Measurements from ENCODE around the gene ITGA3.

The ITGA3 gene

GRCh38 chr17:50018909-50019308, 37.0 kb upstream of the ITGA3 start:
- no peak overlapping the region for H3K56ac ChIP-seq (ENCODE audit: low read length)
- no peak overlapping the region for H2BK120ac ChIP-seq (ENCODE audit: low read depth, low read length)
- no peak overlapping the region for H3K18ac ChIP-seq (ENCODE audit: low read length)
- WGBS (ENCODE audit: extremely low coverage, insufficient coverage, low lambda C conversion rate), result no CpG with 5 or more reads among the region's 1 CpG
- H3K4ac ChIP-seq (ENCODE audit: low read depth, low read length), result no peak overlapping the region
- H4K5ac ChIP-seq (ENCODE audit: low read length), result no peak overlapping the region
- H2AK5ac ChIP-seq (ENCODE audit: low read length), result no peak overlapping the region
- H3K4me3 ChIP-seq (ENCODE audit: low read length), result no peak overlapping the region
- H4K8ac ChIP-seq (ENCODE audit: low read depth, low read length), result no peak overlapping the region
- no peak overlapping the region for H3K23ac ChIP-seq (ENCODE audit: low read length)
- H3K4me2 ChIP-seq (ENCODE audit: low read length), result no peak overlapping the region
- no peaks in the 10 kb centered on the region for H3K79me1 ChIP-seq (ENCODE audit: low read length)
- H3K4me1 ChIP-seq (ENCODE audit: control insufficient read depth, low read depth, low read length), result no peaks in the 10 kb centered on the region
- no peaks in the 10 kb centered on the region for H3K79me2 ChIP-seq (ENCODE audit: control insufficient read depth, insufficient read depth, low read length)
- no peak overlapping the region for H3K27ac ChIP-seq (ENCODE audit: low read depth, low read length)
- no peaks in the 10 kb centered on the region for H3K27me3 ChIP-seq (ENCODE audit: insufficient read depth, low read length, poor library complexity)
- no peak overlapping the region for H3K9ac ChIP-seq (ENCODE audit: low read length)
- no peak for DNase-seq
- no peak overlapping the region for H2BK5ac ChIP-seq (ENCODE audit: low read length)
- no peak overlapping the region for H2BK15ac ChIP-seq (replicated peaks; ENCODE audit: low read depth)
- no peaks in the 10 kb centered on the region for H3K36me3 ChIP-seq (ENCODE audit: control insufficient read depth, insufficient read depth, low read length)

- no peaks in the 10 kb centered on the region for H3K4me1 ChIP-seq (ENCODE audit: control insufficient read depth, low read depth, low read length)
- no peak for DNase-seq
- H3K4me3 ChIP-seq (ENCODE audit: low read length), result no peak overlapping the region
- no peaks in the 10 kb centered on the region for H3K27me3 ChIP-seq (ENCODE audit: insufficient read depth, low read length, poor library complexity)
- H2BK5ac ChIP-seq (ENCODE audit: low read length), result no peak overlapping the region
- no peak overlapping the region for H3K27ac ChIP-seq (ENCODE audit: low read depth, low read length)
- H3K23ac ChIP-seq (ENCODE audit: low read length), result no peak overlapping the region
- no CpG with 5 or more reads among the region's 13 CpGs for WGBS (ENCODE audit: extremely low coverage, insufficient coverage, low lambda C conversion rate)
- H2AK5ac ChIP-seq (ENCODE audit: low read length), result no peak overlapping the region
- no peaks in the 10 kb centered on the region for H3K36me3 ChIP-seq (ENCODE audit: control insufficient read depth, insufficient read depth, low read length)
- no peak overlapping the region for H3K56ac ChIP-seq (ENCODE audit: low read length)
- no peak overlapping the region for H3K4me2 ChIP-seq (ENCODE audit: low read length)
- no peak overlapping the region for H3K4ac ChIP-seq (ENCODE audit: low read depth, low read length)
- H4K5ac ChIP-seq (ENCODE audit: low read length), result no peak overlapping the region
- H3K18ac ChIP-seq (ENCODE audit: low read length), result no peak overlapping the region
- H2BK120ac ChIP-seq (ENCODE audit: low read depth, low read length), result no peak overlapping the region
- no peak overlapping the region for H4K8ac ChIP-seq (ENCODE audit: low read depth, low read length)
- H3K9ac ChIP-seq (ENCODE audit: low read length), result no peak overlapping the region
- no peak overlapping the region for H2BK15ac ChIP-seq (replicated peaks; ENCODE audit: low read depth)
- no peaks in the 10 kb centered on the region for H3K79me1 ChIP-seq (ENCODE audit: low read length)
- H3K79me2 ChIP-seq (ENCODE audit: control insufficient read depth, insufficient read depth, low read length), result no peaks in the 10 kb centered on the region
Measured at GRCh38 chr17:50020841-50021599, 34.9 kb upstream of the ITGA3 start.

GRCh38 chr17:50021681-50022370, 34.1 kb upstream of the ITGA3 start:
- H3K9ac ChIP-seq (ENCODE audit: low read length), result no peak overlapping the region
- no peak overlapping the region for H3K56ac ChIP-seq (ENCODE audit: low read length)
- no CpG with 5 or more reads among the region's 6 CpGs for WGBS (ENCODE audit: extremely low coverage, insufficient coverage, low lambda C conversion rate)
- H3K79me1 ChIP-seq (ENCODE audit: low read length), result no peaks in the 10 kb centered on the region
- no peak overlapping the region for H2BK120ac ChIP-seq (ENCODE audit: low read depth, low read length)
- no peak for DNase-seq
- no peak overlapping the region for H3K4ac ChIP-seq (ENCODE audit: low read depth, low read length)
- no peak overlapping the region for H3K23ac ChIP-seq (ENCODE audit: low read length)
- no peak overlapping the region for H3K4me3 ChIP-seq (ENCODE audit: low read length)
- no peak overlapping the region for H2BK15ac ChIP-seq (replicated peaks; ENCODE audit: low read depth)
- no peak overlapping the region for H4K8ac ChIP-seq (ENCODE audit: low read depth, low read length)
- H2BK5ac ChIP-seq (ENCODE audit: low read length), result no peak overlapping the region
- no peak overlapping the region for H2AK5ac ChIP-seq (ENCODE audit: low read length)
- no peaks in the 10 kb centered on the region for H3K4me1 ChIP-seq (ENCODE audit: control insufficient read depth, low read depth, low read length)
- no peak overlapping the region for H4K5ac ChIP-seq (ENCODE audit: low read length)
- no peak overlapping the region for H3K27ac ChIP-seq (ENCODE audit: low read depth, low read length)
- no peaks in the 10 kb centered on the region for H3K79me2 ChIP-seq (ENCODE audit: control insufficient read depth, insufficient read depth, low read length)
- no peaks in the 10 kb centered on the region for H3K36me3 ChIP-seq (ENCODE audit: control insufficient read depth, insufficient read depth, low read length)
- H3K18ac ChIP-seq (ENCODE audit: low read length), result no peak overlapping the region
- H3K27me3 ChIP-seq (ENCODE audit: insufficient read depth, low read length, poor library complexity), result no peaks in the 10 kb centered on the region
- H3K4me2 ChIP-seq (ENCODE audit: low read length), result no peak overlapping the region

GRCh38 chr17:50022463-50023130, 33.3 kb upstream of the ITGA3 start:
- Histone ChIP-seq H3K23ac (ENCODE audit: low read length) (no peak overlapping the region), H3K36me3 (ENCODE audit: control insufficient read depth, insufficient read depth, low read length) (no peaks in the 10 kb centered on the region), H2BK120ac (ENCODE audit: low read depth, low read length) (no peak overlapping the region), H3K4me3 (ENCODE audit: low read length) (no peak overlapping the region), H4K5ac (ENCODE audit: low read length) (no peak overlapping the region), H3K79me1 (ENCODE audit: low read length) (no peaks in the 10 kb centered on the region), H3K79me2 (ENCODE audit: control insufficient read depth, insufficient read depth, low read length) (no peaks in the 10 kb centered on the region), H3K4me2 (ENCODE audit: low read length) (no peak overlapping the region), H2AK5ac (ENCODE audit: low read length) (no peak overlapping the region), H3K9ac (ENCODE audit: low read length) (no peak overlapping the region), H4K8ac (ENCODE audit: low read depth, low read length) (no peak overlapping the region), H2BK5ac (ENCODE audit: low read length) (no peak overlapping the region), H3K56ac (ENCODE audit: low read length) (no peak overlapping the region), H3K18ac (ENCODE audit: low read length) (no peak overlapping the region), H3K4ac (ENCODE audit: low read depth, low read length) (no peak overlapping the region), H2BK15ac (replicated peaks; ENCODE audit: low read depth) (no peak overlapping the region), H3K4me1 (ENCODE audit: control insufficient read depth, low read depth, low read length) (no peaks in the 10 kb centered on the region), H3K27ac (ENCODE audit: low read depth, low read length) (no peak overlapping the region), H3K27me3 (ENCODE audit: insufficient read depth, low read length, poor library complexity) (no peaks in the 10 kb centered on the region)
- no peak for DNase-seq
- no CpG with 5 or more reads among the region's 6 CpGs for WGBS (ENCODE audit: extremely low coverage, insufficient coverage, low lambda C conversion rate)

GRCh38 chr17:50023520-50023919, 32.4 kb upstream of the ITGA3 start:
- H2BK120ac ChIP-seq (ENCODE audit: low read depth, low read length), result no peak overlapping the region
- no peak overlapping the region for H2BK5ac ChIP-seq (ENCODE audit: low read length)
- H3K4me2 ChIP-seq (ENCODE audit: low read length), result no peak overlapping the region
- no peak overlapping the region for H2AK5ac ChIP-seq (ENCODE audit: low read length)
- WGBS (ENCODE audit: extremely low coverage, insufficient coverage, low lambda C conversion rate), result no CpG with 5 or more reads among the region's 8 CpGs
- H3K4me1 ChIP-seq (ENCODE audit: control insufficient read depth, low read depth, low read length), result peaks cover under 1% of the 10 kb centered on the region
- no peak overlapping the region for H3K18ac ChIP-seq (ENCODE audit: low read length)
- no peaks in the 10 kb centered on the region for H3K79me2 ChIP-seq (ENCODE audit: control insufficient read depth, insufficient read depth, low read length)
- H3K23ac ChIP-seq (ENCODE audit: low read length), result no peak overlapping the region
- no peak overlapping the region for H3K27ac ChIP-seq (ENCODE audit: low read depth, low read length)
- no peak overlapping the region for H3K9ac ChIP-seq (ENCODE audit: low read length)
- no peak overlapping the region for H3K56ac ChIP-seq (ENCODE audit: low read length)
- no peaks in the 10 kb centered on the region for H3K27me3 ChIP-seq (ENCODE audit: insufficient read depth, low read length, poor library complexity)
- no peak overlapping the region for H2BK15ac ChIP-seq (replicated peaks; ENCODE audit: low read depth)
- no peak overlapping the region for H4K5ac ChIP-seq (ENCODE audit: low read length)
- H4K8ac ChIP-seq (ENCODE audit: low read depth, low read length), result no peak overlapping the region
- no peaks in the 10 kb centered on the region for H3K79me1 ChIP-seq (ENCODE audit: low read length)
- no peak for DNase-seq
- no peaks in the 10 kb centered on the region for H3K36me3 ChIP-seq (ENCODE audit: control insufficient read depth, insufficient read depth, low read length)
- no peak overlapping the region for H3K4ac ChIP-seq (ENCODE audit: low read depth, low read length)
- H3K4me3 ChIP-seq (ENCODE audit: low read length), result peak overlapping the region; percentile 32

All from mesendoderm (in vitro differentiated cells).